ENCODE data around the gene ARL13A.
"Not testable (repeated sequence)": the region's sequence is repeated elsewhere in the genome, so short reads cannot be mapped to it uniquely, and the experiment has no call there.

The ARL13A gene

GRCh38 chrX:100994352-100995281 is 25.1 kb downstream of the ARL13A start:
- no peak for DNase-seq

GRCh38 chrX:100995469-100995868 is 26.0 kb downstream of the ARL13A start:
- DNase-seq: no peak

GRCh38 chrX:100999451-100999850 is 29.9 kb downstream of the ARL13A start:
- no peak for DNase-seq

- DNase-seq: no peak
Observed at GRCh38 chrX:101009090-101009489, 39.6 kb downstream of the ARL13A start.

GRCh38 chrX:101012031-101012430 is 42.5 kb downstream of the ARL13A start:
- not testable (repeated sequence) for DNase-seq

GRCh38 chrX:101022020-101022419 is 52.5 kb downstream of the ARL13A start:
- DNase-seq: no peak

- DNase-seq: no peak
Observed at GRCh38 chrX:101025126-101025525, 55.6 kb downstream of the ARL13A start.

- no peak for DNase-seq
Observed at GRCh38 chrX:101028562-101028961, 59.1 kb downstream of the ARL13A start.

- no peak for DNase-seq
Observed at GRCh38 chrX:101029665-101030064, 60.2 kb downstream of the ARL13A start.

GRCh38 chrX:101037231-101037630 is 67.7 kb downstream of the ARL13A start:
- no peak for DNase-seq

GRCh38 chrX:101040197-101040596 is 70.7 kb downstream of the ARL13A start:
- DNase-seq: no peak
